Astrocyte of the spinal cord (primary cell): Measurements from ENCODE around the gene CMTM7.

Experiments
- DNase-seq: peaks from one replicate; pipeline ENCODE4 v3.0.0; 2011; ENCODE audit warnings: low read depth, low spot score
- H3K4me3 ChIP-seq: 2 replicates; pipeline ENCODE4 v1.5.1; 2011; ENCODE audit warnings: low read depth, mild to moderate bottlenecking, low read length, moderate library complexity
- CTCF ChIP-seq: IDR thresholded peaks from 2 replicates; pipeline ENCODE4 v1.5.1; 2012; ENCODE audit warnings: low read depth, mild to moderate bottlenecking, low read length, inconsistent platforms
- in situ Hi-C: cut with HindIII; loops from 2 replicates; pipeline ENCODE4 v1.10.0; 2017; ENCODE audit warnings: low sequenced_read_pairs

The CMTM7 gene

GRCh38 chr3:32481791-32482631 is 90.4 kb downstream of the CMTM7 start:
- no peak for DNase-seq
- no peak overlapping the region for H3K4me3 ChIP-seq
- in situ Hi-C loops = no loop called here
- TF ChIP-seq CTCF = no peak

- H3K4me3 ChIP-seq = no peak overlapping the region
- DNase-seq = no peak
- in situ Hi-C loops = no loop called here
- TF ChIP-seq CTCF = no peak
Observed at GRCh38 chr3:32482693-32483092, 91.0 kb downstream of the CMTM7 start.

DNA sequence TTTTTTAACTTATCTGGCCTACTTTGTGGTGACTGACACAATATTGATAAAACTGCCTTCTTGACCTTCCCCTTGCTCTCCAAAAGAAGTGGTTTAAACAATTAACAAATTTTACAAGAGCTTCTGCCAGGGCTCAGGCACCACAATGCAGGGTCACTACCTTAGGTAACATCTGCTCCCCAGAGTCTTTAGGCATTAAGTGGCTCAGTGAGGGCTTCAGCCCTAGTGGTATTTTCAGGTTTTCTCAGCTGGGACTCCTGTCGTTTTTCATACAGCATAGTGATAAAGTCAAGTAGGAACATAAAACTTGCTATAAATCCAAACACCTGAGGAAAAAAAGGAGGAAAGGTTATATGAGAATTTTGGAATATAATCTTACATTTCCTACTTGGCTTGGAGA is 92.1 kb downstream of the CMTM7 start:
- H3K4me3 ChIP-seq = no peak overlapping the region
- no peak for TF ChIP-seq CTCF
- no peak for DNase-seq
- in situ Hi-C loops = no loop called here

GRCh38 chr3:32484436-32484835 is 92.8 kb downstream of the CMTM7 start:
- no peak for TF ChIP-seq CTCF
- no peak overlapping the region for H3K4me3 ChIP-seq
- in situ Hi-C loops = no loop called here

DNA sequence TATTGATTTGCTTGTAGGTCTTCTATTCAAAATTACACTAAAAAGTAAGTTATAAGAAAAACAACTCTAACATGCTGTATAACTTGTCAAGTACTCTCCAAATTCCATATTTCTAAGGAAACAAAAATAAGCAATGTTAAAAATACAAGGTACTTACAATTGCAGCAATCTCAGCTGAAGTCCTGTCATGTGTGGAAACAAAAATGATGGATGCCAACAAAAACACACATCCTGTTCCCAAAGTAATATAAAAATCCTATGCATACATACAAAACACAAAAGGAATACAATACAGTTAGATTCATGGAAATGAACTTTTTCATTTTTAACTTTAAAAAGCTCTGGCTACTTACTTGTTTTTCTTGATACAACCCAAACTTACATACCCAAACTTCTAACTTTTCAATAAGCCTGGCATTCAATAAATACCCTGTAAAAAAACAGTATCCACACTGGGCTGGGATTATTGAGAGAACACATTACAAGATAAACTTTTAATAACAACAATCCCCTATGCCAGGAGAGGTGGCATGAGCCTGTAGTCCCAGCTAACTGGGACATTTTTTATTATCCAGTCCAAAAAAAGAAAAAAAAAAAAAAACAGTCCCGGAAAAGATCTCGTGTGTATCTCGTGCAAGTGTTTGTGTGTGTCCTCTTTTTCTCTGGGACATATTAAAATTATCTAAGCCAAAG is 96.3 kb downstream of the CMTM7 start:
- in situ Hi-C loops = no loop called here
- no peak for DNase-seq

More at GRCh38 chr3:32484436-32484835, 92.8 kb downstream of the CMTM7 start:
- DNase-seq = no peak

More for the DNA sequence above, 96.3 kb downstream of the CMTM7 start:
- H3K4me3 ChIP-seq = no peak overlapping the region
- TF ChIP-seq CTCF = no peak
